Right atrium auricular region (tissue), 2 donors: Measurements from ENCODE around the gene QSER1. TPM values are rescaled to one million over a fixed set of nuclear protein-coding genes. Genes with fewer than 3 reads are reported as not detected.

ENCODE experiments used
- DNase-seq: peaks from one replicate; pipeline ENCODE4 v3.0.0-alpha.2; 2019; ENCODE audit warnings: low spot score
- H3K27ac ChIP-seq, 2 donors: fragments of 200-600 bp; sonication (generic); 1 replicate in 1 of 2; 2 replicates in 1 of 2; pipeline ENCODE4 v1.5.1; 2016 to 2019
- H3K27me3 ChIP-seq, 2 donors: fragments of 200-600 bp; sonication (generic); one replicate each; pipeline versions ENCODE4 v1.5.1 to v1.6.0; 2017 to 2019
- H3K36me3 ChIP-seq: fragments of 200-600 bp; sonication (generic); one replicate; pipeline ENCODE4 v1.5.1; 2016
- H3K4me1 ChIP-seq, 2 donors: fragments of 200-600 bp; sonication (generic); one replicate each; pipeline versions ENCODE4 v1.5.1 to v1.6.0; 2017 to 2019
- H3K4me3 ChIP-seq, 2 donors: fragments of 200-600 bp; sonication (generic); 1 replicate in 1 of 2; 2 replicates in 1 of 2; pipeline ENCODE4 v1.5.1; 2017 to 2019; ENCODE audit warnings: mild to moderate bottlenecking in 1 of 2, moderate library complexity in 1 of 2
- H3K9me3 ChIP-seq, 2 donors: fragments of 200-600 bp; sonication (generic); one replicate each; pipeline ENCODE4 v1.5.1; 2019
- CTCF ChIP-seq, 2 donors: fragments of 200-600 bp; sonication (generic); IDR thresholded peaks; one replicate each; pipeline ENCODE4 v1.5.1; 2019; ENCODE audit warnings: antibody characterized with exemption in 2 of 2
- total RNA-seq, 2 donors: library from RNA; depleted of rRNA; stranded (reverse); fragments of >200 nt; gene quantifications; one replicate each; pipeline ENCODE4 v1.1.0, GENCODE V29; 2016

The QSER1 gene
- total RNA-seq, 2 donors from 2014 or later = 17.5 to 23.7 TPM

GRCh38 chr11:32897103-32897502 is 4.5 kb downstream of the QSER1 start:
- no peaks in the 10 kb centered on the region for H3K9me3 ChIP-seq
- H3K4me3 ChIP-seq = no peak overlapping the region
- TF ChIP-seq CTCF (IDR thresholded peaks at IDR 0.05) = no peak
- H3K36me3 ChIP-seq = no peaks in the 10 kb centered on the region
- H3K27ac ChIP-seq = no peak overlapping the region
- DNase-seq = no peak
- no peaks in the 10 kb centered on the region for H3K27me3 ChIP-seq
- H3K4me1 ChIP-seq = peaks cover 0 to 13% of the 10 kb centered on the region in 2 donors

- Histone ChIP-seq H3K27me3 (no peaks in the 10 kb centered on the region), H3K36me3 (no peaks in the 10 kb centered on the region)
- no peak for TF ChIP-seq CTCF (IDR thresholded peaks at IDR 0.05)
Observed at GRCh38 chr11:32899438-32899837, 6.8 kb downstream of the QSER1 start.

GRCh38 chr11:32902089-32902665 is 9.6 kb downstream of the QSER1 start:
- H3K4me3 ChIP-seq = no peak overlapping the region
- no peak for DNase-seq
- H3K9me3 ChIP-seq = no peaks in the 10 kb centered on the region
- TF ChIP-seq CTCF (IDR thresholded peaks at IDR 0.05) = no peak
- H3K4me1 ChIP-seq = no peaks in the 10 kb centered on the region
- no peaks in the 10 kb centered on the region for H3K27me3 ChIP-seq
- no peaks in the 10 kb centered on the region for H3K36me3 ChIP-seq
- no peak overlapping the region for H3K27ac ChIP-seq

More at GRCh38 chr11:32899438-32899837, 6.8 kb downstream of the QSER1 start:
- Histone ChIP-seq H3K27ac (no peak overlapping the region), H3K4me1 (peaks cover 0 to 8% of the 10 kb centered on the region in 2 donors), H3K9me3 (no peaks in the 10 kb centered on the region), H3K4me3 (no peak overlapping the region)
- no peak for DNase-seq

- Histone ChIP-seq H3K9me3 (no peaks in the 10 kb centered on the region), H3K27ac (no peak overlapping the region), H3K4me1 (no peaks in the 10 kb centered on the region), H3K27me3 (no peaks in the 10 kb centered on the region), H3K36me3 (no peaks in the 10 kb centered on the region), H3K4me3 (no peak overlapping the region)
- TF ChIP-seq CTCF (IDR thresholded peaks at IDR 0.05) = no peak
- DNase-seq = no peak
Observed at GRCh38 chr11:32905028-32905667, 12.5 kb downstream of the QSER1 start.

- Histone ChIP-seq H3K4me3 (no peak overlapping the region), H3K27me3 (no peaks in the 10 kb centered on the region), H3K36me3 (no peaks in the 10 kb centered on the region), H3K9me3 (no peaks in the 10 kb centered on the region), H3K4me1 (no peaks in the 10 kb centered on the region), H3K27ac (no peak overlapping the region)
- TF ChIP-seq CTCF (IDR thresholded peaks at IDR 0.05) = no peak
- DNase-seq = no peak
Observed at GRCh38 chr11:32908619-32909018, 16.0 kb downstream of the QSER1 start.

GRCh38 chr11:32911413-32911812 is 18.8 kb downstream of the QSER1 start:
- TF ChIP-seq CTCF (IDR thresholded peaks at IDR 0.05) = no peak
- H3K27ac ChIP-seq = no peak overlapping the region
- DNase-seq = no peak
- no peaks in the 10 kb centered on the region for H3K9me3 ChIP-seq
- no peaks in the 10 kb centered on the region for H3K27me3 ChIP-seq
- no peaks in the 10 kb centered on the region for H3K36me3 ChIP-seq
- no peaks in the 10 kb centered on the region for H3K4me1 ChIP-seq
- no peak overlapping the region for H3K4me3 ChIP-seq
